Right lobe of liver (tissue), 4 donors: ENCODE data around the gene TFAP2C.

Source experiments
- CTCF ChIP-seq, 4 donors: fragments of 200-600 bp in 3 of 4; fragments of 450-650 bp in 1 of 4; IDR thresholded peaks; one replicate each; pipeline versions ENCODE4 v1.5.1 to v1.8.0; 2016 to 2022; ENCODE audit warnings: antibody characterized with exemption in 4 of 4, mild to moderate bottlenecking in 2 of 4
- POLR2A ChIP-seq: fragments of 450-650 bp; IDR thresholded peaks from one replicate; pipeline ENCODE4 v1.6.1; 2017; ENCODE audit warnings: antibody characterized with exemption, mild to moderate bottlenecking
- donor health status: DM: no; HTN: no; CAD: no.
- donor health status: DM: no; HTN: no; CAD: no.
- donor health status: DM: no; HTN: yes; CAD: no.

- no peak for TF ChIP-seq CTCF (IDR thresholded peaks at IDR 0.05)
- TF ChIP-seq POLR2A = no peak
Measured at GRCh38 chr20:56601166-56601565, 27.9 kb upstream of the TFAP2C start.
